GM23338 (cell line): ENCODE measurements around the gene SPEM3. TPM values are rescaled to one million over a fixed set of nuclear protein-coding genes. Genes with fewer than 3 reads are reported as not detected.

Experiments
- ATAC-seq: fragments of 200-7000 bp; cut with Tn5 transposase; 3 replicates; pipeline ENCODE4 v1.9.1; 2020
- DNase-seq: peaks from one replicate; pipeline ENCODE4 v3.0.0-alpha.2; 2015; ENCODE audit warnings: low spot score
- H2AFZ ChIP-seq: fragments of 200-600 bp; sonication (generic); 2 replicates; pipeline ENCODE4 v1.8.0; 2016; ENCODE audit warnings: antibody characterized with exemption, mild to moderate bottlenecking, moderate library complexity
- H3F3A ChIP-seq: fragments of 200-600 bp; sonication (generic); replicated peaks from 2 replicates; pipeline ENCODE4 v1.8.0; 2017; ENCODE audit warnings: antibody characterized with exemption, mixed run types, low read depth
- H3K27ac ChIP-seq: fragments of 200-600 bp; sonication (generic); 2 replicates; pipeline ENCODE4 v1.6.1; 2016; ENCODE audit warnings: low read depth
- H3K27me3 ChIP-seq: fragments of 200-600 bp; sonication (generic); 2 replicates; pipeline ENCODE4 v1.8.0; 2016; ENCODE audit warnings: mild to moderate bottlenecking, mixed run types, moderate library complexity; ENCODE audit not compliant: insufficient read depth
- H3K36me3 ChIP-seq: fragments of 200-600 bp; sonication (generic); 2 replicates; pipeline ENCODE4 v1.8.0; 2016; ENCODE audit warnings: mild to moderate bottlenecking; ENCODE audit not compliant: insufficient read depth
- H3K4me1 ChIP-seq: fragments of 200-600 bp; sonication (generic); 2 replicates; pipeline ENCODE4 v1.8.0; 2016; ENCODE audit warnings: mild to moderate bottlenecking, moderate library complexity; ENCODE audit not compliant: insufficient read depth
- H3K4me2 ChIP-seq: fragments of 200-600 bp; sonication (generic); 2 replicates; pipeline ENCODE4 v1.7.1; 2017; ENCODE audit warnings: mixed run types
- H3K4me3 ChIP-seq: fragments of 200-600 bp; sonication (generic); 2 replicates; pipeline ENCODE4 v1.6.1; 2016; ENCODE audit warnings: mixed run types
- H3K79me2 ChIP-seq: fragments of 200-600 bp; sonication (generic); replicated peaks from 2 replicates; pipeline ENCODE4 v1.8.0; 2017; ENCODE audit warnings: mild to moderate bottlenecking; ENCODE audit not compliant: insufficient read depth
- H3K9me2 ChIP-seq: fragments of 200-600 bp; sonication (generic); 2 replicates; pipeline ENCODE4 v1.8.0; 2017; ENCODE audit not compliant: insufficient read depth
- H4K20me1 ChIP-seq: fragments of 200-600 bp; sonication (generic); replicated peaks from 2 replicates; pipeline ENCODE4 v1.8.0; 2017; ENCODE audit warnings: mild to moderate bottlenecking; ENCODE audit not compliant: insufficient read depth
- H3K27ac Mint-ChIP-seq: 2 replicates; pipeline ENCODE4 v1.8.0; 2020; ENCODE audit warnings: inconsistent platforms, mild to moderate bottlenecking, moderate library complexity, mixed read lengths
- H3K27me3 Mint-ChIP-seq: 3 replicates; pipeline ENCODE4 v1.8.0; 2022; ENCODE audit warnings: low read depth, mild to moderate bottlenecking, moderate library complexity, mixed read lengths, inconsistent platforms; ENCODE audit not compliant: insufficient read depth, poor library complexity
- H3K36me3 Mint-ChIP-seq: 3 replicates; pipeline ENCODE4 v1.8.0; 2021; ENCODE audit warnings: low read depth, mild to moderate bottlenecking, inconsistent platforms, moderate library complexity, mixed read lengths
- H3K4me1 Mint-ChIP-seq: 3 replicates; pipeline ENCODE4 v1.8.0; 2020; ENCODE audit warnings: mild to moderate bottlenecking, inconsistent platforms, mixed read lengths
- H3K4me3 Mint-ChIP-seq: 3 replicates; pipeline ENCODE4 v1.8.0; 2021; ENCODE audit warnings: moderate library complexity, mild to moderate bottlenecking, inconsistent platforms, mixed read lengths
- H3K9me3 Mint-ChIP-seq: 3 replicates; pipeline ENCODE4 v1.8.0; 2020; ENCODE audit warnings: moderate library complexity, mild to moderate bottlenecking, inconsistent platforms, mixed read lengths
- CREB1 ChIP-seq: fragments of 250-450 bp; sonication (Bioruptor Pico); IDR thresholded peaks from 2 replicates; pipeline ENCODE4 v1.5.0; 2020; ENCODE audit warnings: low read depth, mild to moderate bottlenecking, moderate library complexity
- EZH2 ChIP-seq: fragments of 200-600 bp; sonication (generic); IDR thresholded peaks from one replicate; pipeline ENCODE4 v1.8.0; 2017; ENCODE audit warnings: antibody characterized with exemption, mild to moderate bottlenecking, low read depth; ENCODE audit not compliant: unreplicated experiment
- EZH2phosphoT487 ChIP-seq: fragments of 200-600 bp; sonication (generic); IDR thresholded peaks from one replicate; pipeline ENCODE4 v1.8.1; 2018; ENCODE audit warnings: antibody characterized with exemption; ENCODE audit not compliant: unreplicated experiment
- JUNB ChIP-seq: IDR thresholded peaks from one replicate; pipeline ENCODE4 v1.6.1; 2016; ENCODE audit warnings: antibody characterized with exemption; ENCODE audit not compliant: unreplicated experiment
- NANOG ChIP-seq: IDR thresholded peaks from 2 replicates; pipeline ENCODE4 v1.6.1; 2016; ENCODE audit warnings: antibody characterized with exemption, borderline replicate concordance
- POLR2AphosphoS5 ChIP-seq: IDR thresholded peaks from 2 replicates; pipeline ENCODE4 v1.6.1; 2016; ENCODE audit warnings: antibody characterized with exemption, low read depth
- STAT1 ChIP-seq: IDR thresholded peaks from one replicate; pipeline ENCODE4 v1.6.1; 2016; ENCODE audit warnings: antibody characterized with exemption; ENCODE audit not compliant: unreplicated experiment
- ZNF114 ChIP-seq: fragments of 250-450 bp; sonication (Bioruptor Pico); IDR thresholded peaks from 2 replicates; pipeline ENCODE4 v1.5.0; 2020; ENCODE audit warnings: mild to moderate bottlenecking, moderate library complexity
- ZNF331 ChIP-seq: fragments of 250-450 bp; sonication (Bioruptor Pico); IDR thresholded peaks from 2 replicates; pipeline ENCODE4 v1.5.0; 2020; ENCODE audit warnings: low read depth, mild to moderate bottlenecking, moderate library complexity
- polyA plus RNA-seq: library from polyadenylated mRNA; unstranded; fragments of >200 nt; fragmentation: Nextera tagmentation; extraction: Ambion mirVana; gene quantifications from 2 replicates; pipeline ENCODE4 v1.2.1, GENCODE V29; 2016
- total RNA-seq: library from RNA; depleted of rRNA; stranded (reverse); fragments of >200 nt; shearing (Covaris generic); gene quantifications from 2 replicates; pipeline ENCODE4 v1.2.3, GENCODE V29; 2014
- TF ChIP-seq, protein P1 (sequence below): fragments of 250-450 bp; sonication (Bioruptor Pico); IDR thresholded peaks from 2 replicates; pipeline ENCODE4 v1.5.0; 2020; ENCODE audit warnings: mild to moderate bottlenecking, moderate library complexity
- TF ChIP-seq, protein P2 (sequence below), 2 experiments: fragments of 200-600 bp in 1 of 2; sonication (generic) in 1 of 2; conservative IDR thresholded peaks; 2 replicates each; pipeline versions ENCODE4 v1.5.1 to v1.6.1; 2016 to 2017; ENCODE audit warnings: antibody characterized with exemption in 2 of 2, low read depth in 2 of 2, mild to moderate bottlenecking in 2 of 2, moderate library complexity in 1 of 2
- TF ChIP-seq, protein P3 (sequence below): IDR thresholded peaks from one replicate; pipeline ENCODE4 v1.6.1; 2018; ENCODE audit warnings: antibody characterized with exemption; ENCODE audit not compliant: unreplicated experiment

The SPEM3 gene
- total and polyA plus RNA-seq, 2 experiments from 2014 or later: not detected

DNA sequence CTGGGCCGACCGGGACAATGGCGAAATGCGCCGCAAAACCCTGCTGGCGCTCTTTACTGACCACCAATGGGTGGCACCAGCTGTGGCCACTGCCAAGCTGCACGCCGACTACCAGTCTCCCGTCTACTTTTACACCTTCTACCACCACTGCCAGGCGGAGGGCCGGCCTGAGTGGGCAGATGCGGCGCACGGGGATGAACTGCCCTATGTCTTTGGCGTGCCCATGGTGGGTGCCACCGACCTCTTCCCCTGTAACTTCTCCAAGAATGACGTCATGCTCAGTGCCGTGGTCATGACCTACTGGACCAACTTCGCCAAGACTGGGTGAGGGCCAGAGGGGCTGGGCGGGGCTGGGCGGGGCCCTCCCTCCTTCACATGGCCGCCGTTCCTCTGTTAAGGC is 12.9 kb upstream of the SPEM3 start:
- peaks cover 9% of the 10 kb centered on the region for H3K27me3 Mint-ChIP-seq
- no peak overlapping the region for H3K27ac Mint-ChIP-seq
- H2AFZ ChIP-seq: no peak overlapping the region
- no peaks in the 10 kb centered on the region; the same call in 1 of the 2 replicates for H4K20me1 ChIP-seq
- TF ChIP-seq ZNF114 (CRISPR knock-in tag) (no peak), EZH2 (no peak), STAT1 (no peak), CREB1 (CRISPR knock-in tag) (no peak), POLR2AphosphoS5 (no peak), NANOG (no peak)
- TF ChIP-seq, protein P1, sequence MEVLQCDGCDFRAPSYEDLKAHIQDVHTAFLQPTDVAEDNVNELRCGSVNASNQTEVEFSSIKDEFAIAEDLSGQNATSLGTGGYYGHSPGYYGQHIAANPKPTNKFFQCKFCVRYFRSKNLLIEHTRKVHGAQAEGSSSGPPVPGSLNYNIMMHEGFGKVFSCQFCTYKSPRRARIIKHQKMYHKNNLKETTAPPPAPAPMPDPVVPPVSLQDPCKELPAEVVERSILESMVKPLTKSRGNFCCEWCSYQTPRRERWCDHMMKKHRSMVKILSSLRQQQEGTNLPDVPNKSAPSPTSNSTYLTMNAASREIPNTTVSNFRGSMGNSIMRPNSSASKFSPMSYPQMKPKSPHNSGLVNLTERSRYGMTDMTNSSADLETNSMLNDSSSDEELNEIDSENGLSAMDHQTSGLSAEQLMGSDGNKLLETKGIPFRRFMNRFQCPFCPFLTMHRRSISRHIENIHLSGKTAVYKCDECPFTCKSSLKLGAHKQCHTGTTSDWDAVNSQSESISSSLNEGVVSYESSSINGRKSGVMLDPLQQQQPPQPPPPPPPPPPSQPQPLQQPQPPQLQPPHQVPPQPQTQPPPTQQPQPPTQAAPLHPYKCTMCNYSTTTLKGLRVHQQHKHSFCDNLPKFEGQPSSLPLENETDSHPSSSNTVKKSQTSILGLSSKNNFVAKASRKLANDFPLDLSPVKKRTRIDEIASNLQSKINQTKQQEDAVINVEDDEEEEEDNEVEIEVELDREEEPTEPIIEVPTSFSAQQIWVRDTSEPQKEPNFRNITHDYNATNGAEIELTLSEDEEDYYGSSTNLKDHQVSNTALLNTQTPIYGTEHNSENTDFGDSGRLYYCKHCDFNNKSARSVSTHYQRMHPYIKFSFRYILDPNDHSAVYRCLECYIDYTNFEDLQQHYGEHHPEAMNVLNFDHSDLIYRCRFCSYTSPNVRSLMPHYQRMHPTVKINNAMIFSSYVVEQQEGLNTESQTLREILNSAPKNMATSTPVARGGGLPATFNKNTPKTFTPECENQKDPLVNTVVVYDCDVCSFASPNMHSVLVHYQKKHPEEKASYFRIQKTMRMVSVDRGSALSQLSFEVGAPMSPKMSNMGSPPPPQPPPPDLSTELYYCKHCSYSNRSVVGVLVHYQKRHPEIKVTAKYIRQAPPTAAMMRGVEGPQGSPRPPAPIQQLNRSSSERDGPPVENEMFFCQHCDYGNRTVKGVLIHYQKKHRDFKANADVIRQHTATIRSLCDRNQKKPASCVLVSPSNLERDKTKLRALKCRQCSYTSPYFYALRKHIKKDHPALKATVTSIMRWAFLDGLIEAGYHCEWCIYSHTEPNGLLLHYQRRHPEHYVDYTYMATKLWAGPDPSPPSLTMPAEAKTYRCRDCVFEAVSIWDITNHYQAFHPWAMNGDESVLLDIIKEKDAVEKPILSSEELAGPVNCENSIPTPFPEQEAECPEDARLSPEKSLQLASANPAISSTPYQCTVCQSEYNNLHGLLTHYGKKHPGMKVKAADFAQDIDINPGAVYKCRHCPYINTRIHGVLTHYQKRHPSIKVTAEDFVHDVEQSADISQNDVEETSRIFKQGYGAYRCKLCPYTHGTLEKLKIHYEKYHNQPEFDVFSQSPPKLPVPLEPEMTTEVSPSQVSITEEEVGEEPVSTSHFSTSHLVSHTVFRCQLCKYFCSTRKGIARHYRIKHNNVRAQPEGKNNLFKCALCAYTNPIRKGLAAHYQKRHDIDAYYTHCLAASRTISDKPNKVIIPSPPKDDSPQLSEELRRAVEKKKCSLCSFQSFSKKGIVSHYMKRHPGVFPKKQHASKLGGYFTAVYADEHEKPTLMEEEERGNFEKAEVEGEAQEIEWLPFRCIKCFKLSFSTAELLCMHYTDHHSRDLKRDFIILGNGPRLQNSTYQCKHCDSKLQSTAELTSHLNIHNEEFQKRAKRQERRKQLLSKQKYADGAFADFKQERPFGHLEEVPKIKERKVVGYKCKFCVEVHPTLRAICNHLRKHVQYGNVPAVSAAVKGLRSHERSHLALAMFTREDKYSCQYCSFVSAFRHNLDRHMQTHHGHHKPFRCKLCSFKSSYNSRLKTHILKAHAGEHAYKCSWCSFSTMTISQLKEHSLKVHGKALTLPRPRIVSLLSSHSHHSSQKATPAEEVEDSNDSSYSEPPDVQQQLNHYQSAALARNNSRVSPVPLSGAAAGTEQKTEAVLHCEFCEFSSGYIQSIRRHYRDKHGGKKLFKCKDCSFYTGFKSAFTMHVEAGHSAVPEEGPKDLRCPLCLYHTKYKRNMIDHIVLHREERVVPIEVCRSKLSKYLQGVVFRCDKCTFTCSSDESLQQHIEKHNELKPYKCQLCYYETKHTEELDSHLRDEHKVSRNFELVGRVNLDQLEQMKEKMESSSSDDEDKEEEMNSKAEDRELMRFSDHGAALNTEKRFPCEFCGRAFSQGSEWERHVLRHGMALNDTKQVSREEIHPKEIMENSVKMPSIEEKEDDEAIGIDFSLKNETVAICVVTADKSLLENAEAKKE (CRISPR knock-in tag): no peak
- H3K4me2 ChIP-seq: no peak overlapping the region
- peaks cover 18% of the 10 kb centered on the region for H3K36me3 Mint-ChIP-seq
- H3K27me3 ChIP-seq: no peaks in the 10 kb centered on the region
- H3K79me2 ChIP-seq: no peaks in the 10 kb centered on the region
- H3F3A ChIP-seq: no peaks in the 10 kb centered on the region
- no peak for ATAC-seq
- no peaks in the 10 kb centered on the region for H3K9me2 ChIP-seq
- H3K27ac ChIP-seq: no peak overlapping the region
- DNase-seq: no peak
- no peaks in the 10 kb centered on the region for H3K9me3 Mint-ChIP-seq
- H3K4me1 Mint-ChIP-seq: peaks cover 39% of the 10 kb centered on the region
- no peak overlapping the region for H3K4me3 ChIP-seq
- no peak overlapping the region for H3K4me3 Mint-ChIP-seq
- H3K4me1 ChIP-seq: no peaks in the 10 kb centered on the region
- H3K36me3 ChIP-seq: no peaks in the 10 kb centered on the region

DNA sequence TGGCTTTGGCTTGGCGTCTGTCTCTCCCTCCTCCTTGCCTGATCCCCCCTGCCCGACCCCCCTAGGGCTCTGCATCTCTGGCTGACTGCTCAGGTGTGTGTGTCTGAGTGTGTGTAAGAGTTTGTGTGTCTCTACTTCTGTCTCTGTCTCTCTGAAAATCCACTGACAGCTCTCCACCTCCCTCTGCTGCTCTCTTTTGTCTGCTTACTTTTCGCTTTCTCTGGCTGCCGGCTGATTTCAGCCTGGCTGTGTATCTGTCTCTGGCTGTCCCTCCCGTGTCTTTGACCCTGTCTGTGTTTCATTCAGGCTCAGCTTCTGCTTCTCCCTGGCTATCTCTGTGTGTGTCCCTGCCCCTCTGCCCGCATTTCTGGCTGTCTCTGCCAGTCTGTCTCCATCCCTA is 12.3 kb upstream of the SPEM3 start:
- H3K27ac Mint-ChIP-seq: no peak overlapping the region
- TF ChIP-seq STAT1 (no peak), ZNF331 (CRISPR knock-in tag) (no peak), JUNB (no peak), EZH2phosphoT487 (no peak), ZNF114 (CRISPR knock-in tag) (no peak), CREB1 (CRISPR knock-in tag) (no peak), NANOG (no peak)
- TF ChIP-seq, protein P2, sequence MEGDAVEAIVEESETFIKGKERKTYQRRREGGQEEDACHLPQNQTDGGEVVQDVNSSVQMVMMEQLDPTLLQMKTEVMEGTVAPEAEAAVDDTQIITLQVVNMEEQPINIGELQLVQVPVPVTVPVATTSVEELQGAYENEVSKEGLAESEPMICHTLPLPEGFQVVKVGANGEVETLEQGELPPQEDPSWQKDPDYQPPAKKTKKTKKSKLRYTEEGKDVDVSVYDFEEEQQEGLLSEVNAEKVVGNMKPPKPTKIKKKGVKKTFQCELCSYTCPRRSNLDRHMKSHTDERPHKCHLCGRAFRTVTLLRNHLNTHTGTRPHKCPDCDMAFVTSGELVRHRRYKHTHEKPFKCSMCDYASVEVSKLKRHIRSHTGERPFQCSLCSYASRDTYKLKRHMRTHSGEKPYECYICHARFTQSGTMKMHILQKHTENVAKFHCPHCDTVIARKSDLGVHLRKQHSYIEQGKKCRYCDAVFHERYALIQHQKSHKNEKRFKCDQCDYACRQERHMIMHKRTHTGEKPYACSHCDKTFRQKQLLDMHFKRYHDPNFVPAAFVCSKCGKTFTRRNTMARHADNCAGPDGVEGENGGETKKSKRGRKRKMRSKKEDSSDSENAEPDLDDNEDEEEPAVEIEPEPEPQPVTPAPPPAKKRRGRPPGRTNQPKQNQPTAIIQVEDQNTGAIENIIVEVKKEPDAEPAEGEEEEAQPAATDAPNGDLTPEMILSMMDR (conservative IDR thresholded peaks at IDR 0.05; ENCODE audit: low read depth in 2 of 2): no peak
- TF ChIP-seq, protein P3, sequence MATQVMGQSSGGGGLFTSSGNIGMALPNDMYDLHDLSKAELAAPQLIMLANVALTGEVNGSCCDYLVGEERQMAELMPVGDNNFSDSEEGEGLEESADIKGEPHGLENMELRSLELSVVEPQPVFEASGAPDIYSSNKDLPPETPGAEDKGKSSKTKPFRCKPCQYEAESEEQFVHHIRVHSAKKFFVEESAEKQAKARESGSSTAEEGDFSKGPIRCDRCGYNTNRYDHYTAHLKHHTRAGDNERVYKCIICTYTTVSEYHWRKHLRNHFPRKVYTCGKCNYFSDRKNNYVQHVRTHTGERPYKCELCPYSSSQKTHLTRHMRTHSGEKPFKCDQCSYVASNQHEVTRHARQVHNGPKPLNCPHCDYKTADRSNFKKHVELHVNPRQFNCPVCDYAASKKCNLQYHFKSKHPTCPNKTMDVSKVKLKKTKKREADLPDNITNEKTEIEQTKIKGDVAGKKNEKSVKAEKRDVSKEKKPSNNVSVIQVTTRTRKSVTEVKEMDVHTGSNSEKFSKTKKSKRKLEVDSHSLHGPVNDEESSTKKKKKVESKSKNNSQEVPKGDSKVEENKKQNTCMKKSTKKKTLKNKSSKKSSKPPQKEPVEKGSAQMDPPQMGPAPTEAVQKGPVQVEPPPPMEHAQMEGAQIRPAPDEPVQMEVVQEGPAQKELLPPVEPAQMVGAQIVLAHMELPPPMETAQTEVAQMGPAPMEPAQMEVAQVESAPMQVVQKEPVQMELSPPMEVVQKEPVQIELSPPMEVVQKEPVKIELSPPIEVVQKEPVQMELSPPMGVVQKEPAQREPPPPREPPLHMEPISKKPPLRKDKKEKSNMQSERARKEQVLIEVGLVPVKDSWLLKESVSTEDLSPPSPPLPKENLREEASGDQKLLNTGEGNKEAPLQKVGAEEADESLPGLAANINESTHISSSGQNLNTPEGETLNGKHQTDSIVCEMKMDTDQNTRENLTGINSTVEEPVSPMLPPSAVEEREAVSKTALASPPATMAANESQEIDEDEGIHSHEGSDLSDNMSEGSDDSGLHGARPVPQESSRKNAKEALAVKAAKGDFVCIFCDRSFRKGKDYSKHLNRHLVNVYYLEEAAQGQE: no peak

More for the DNA sequence above, 12.3 kb upstream of the SPEM3 start:
- Histone ChIP-seq H3K4me3 (no peak overlapping the region), H3K27me3 (no peaks in the 10 kb centered on the region), H3K4me2 (no peak overlapping the region), H3K4me1 (no peaks in the 10 kb centered on the region), H3K27ac (no peak overlapping the region), H3F3A (no peaks in the 10 kb centered on the region), H3K9me2 (no peaks in the 10 kb centered on the region), H4K20me1 (no peaks in the 10 kb centered on the region; the same call in 1 of the 2 replicates), H3K79me2 (no peaks in the 10 kb centered on the region), H3K36me3 (no peaks in the 10 kb centered on the region), H2AFZ (no peak overlapping the region)
- peaks cover 9% of the 10 kb centered on the region for H3K27me3 Mint-ChIP-seq
- no peaks in the 10 kb centered on the region for H3K9me3 Mint-ChIP-seq
- ATAC-seq (no peak), DNase-seq (no peak)
- H3K36me3 Mint-ChIP-seq: peaks cover 17% of the 10 kb centered on the region
- H3K4me3 Mint-ChIP-seq: no peak overlapping the region
- H3K4me1 Mint-ChIP-seq: peaks cover 42% of the 10 kb centered on the region
